CMK (cell line): ENCODE data around the gene KCNG1.
"Not testable (repeated sequence)": the region's sequence is repeated elsewhere in the genome, so short reads cannot be mapped to it uniquely, and the experiment has no call there.

Source experiments
- DNase-seq: peaks from one replicate; pipeline ENCODE4 v3.0.0-alpha.2; 2010; ENCODE audit warnings: low read depth

Gene KCNG1

DNA sequence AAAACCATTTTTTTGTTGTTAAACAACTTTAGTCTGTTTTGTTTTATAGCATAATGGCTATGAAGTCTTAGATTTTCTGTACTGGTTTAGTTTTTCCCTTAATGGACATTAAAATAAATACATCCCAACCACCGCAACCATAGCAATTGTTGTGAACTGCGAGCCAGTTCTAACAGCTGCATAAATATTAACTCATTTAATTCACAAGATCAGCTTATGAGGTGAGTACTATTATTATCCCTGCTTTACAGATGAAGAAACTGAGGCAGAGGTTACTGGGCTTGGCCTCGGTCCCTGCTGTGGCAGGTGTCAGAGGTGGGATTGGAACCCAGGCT, 41.2 kb downstream of the KCNG1 start:
- DNase-seq: no peak

DNA sequence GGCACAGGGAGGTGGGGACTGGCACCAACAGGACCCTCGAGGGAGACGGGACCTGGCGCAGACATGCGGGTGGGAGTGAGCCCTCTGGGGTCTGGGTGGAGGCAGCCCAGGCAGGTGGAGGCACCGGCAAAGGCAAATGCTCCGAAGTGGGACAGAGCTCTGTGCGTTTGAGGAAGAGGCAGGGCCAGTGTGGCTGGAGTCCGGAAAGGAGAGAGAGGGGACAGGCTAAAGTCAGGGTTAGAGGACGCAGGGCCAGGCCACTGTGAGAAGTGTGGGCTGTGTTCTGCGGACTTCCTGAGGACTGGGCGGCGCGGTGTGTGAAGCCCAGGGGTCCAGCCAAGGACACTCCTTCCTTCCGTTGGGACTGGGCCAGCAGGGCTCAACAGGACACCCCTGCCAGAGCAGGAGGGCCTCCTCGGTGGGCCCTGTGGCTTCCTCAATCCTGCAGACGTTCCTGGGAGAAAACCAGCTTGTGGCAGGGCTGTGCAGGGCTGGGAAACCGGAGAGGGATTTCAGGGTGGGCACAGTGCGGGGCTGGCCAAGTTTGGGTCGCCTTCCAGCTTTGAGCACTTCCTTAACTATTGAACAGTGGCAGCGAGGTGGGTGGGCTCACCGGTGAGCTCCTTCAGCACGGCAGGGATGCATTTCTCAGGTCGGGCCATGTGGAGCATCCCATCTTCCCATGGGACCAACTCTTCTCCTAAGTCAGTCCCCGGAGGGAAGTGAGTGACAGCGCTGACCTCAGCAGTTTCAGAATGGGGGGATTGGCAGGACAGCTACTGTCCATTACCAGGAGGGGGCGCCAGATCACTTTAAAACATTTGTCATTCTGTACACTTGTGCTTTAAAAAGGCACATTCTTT, 41.8 kb downstream of the KCNG1 start:
- peak; percentile 21 for DNase-seq

DNA sequence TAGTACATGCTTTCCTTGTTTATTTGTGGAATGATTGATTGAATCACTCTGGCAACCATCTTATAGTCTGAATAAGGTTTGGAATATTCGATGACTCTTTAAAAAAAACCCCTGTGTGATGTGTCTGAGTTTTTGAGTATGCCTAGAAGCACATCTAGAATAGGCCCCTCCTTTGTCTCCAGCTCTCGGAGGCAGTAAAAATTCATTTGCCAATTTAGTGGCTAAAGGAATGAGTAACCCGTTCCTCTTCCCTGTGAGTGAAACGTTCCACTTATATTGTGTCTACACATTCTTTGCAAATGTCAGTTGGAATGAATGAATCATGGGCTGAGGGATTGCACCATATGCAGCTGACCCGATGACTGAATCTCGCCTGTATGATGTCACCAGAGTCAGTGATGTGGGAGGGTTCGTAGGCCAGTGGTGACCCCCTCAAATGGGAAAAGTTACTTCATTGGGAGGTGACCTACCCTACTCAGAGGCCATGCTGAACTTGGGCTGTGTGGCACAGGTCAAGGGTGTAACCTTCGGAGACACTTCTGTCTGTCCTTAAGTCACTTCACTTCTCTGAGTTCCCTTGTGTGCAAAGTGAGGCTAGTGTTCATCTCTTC, 42.7 kb downstream of the KCNG1 start:
- DNase-seq: no peak

DNA sequence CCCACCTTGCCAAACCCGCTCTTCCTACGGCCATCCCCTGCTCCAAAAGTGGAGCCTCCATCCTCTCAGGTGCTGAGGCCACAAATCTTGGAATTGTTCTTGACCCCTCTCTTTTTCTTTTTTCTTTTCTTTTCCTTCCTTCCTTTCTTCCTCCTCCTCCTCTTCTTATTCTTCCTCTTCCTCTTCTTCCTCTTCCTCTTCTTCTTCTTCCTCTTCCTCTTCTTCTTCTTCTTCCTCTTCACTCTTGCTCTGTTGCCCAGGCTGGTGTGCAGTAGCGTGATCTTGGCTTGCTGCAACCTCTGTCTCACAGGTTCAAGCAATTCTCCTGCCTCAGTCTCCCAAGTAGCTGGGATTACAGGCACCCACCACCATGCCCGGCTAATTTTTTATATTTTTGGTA, 44.4 kb downstream of the KCNG1 start:
- DNase-seq: not testable (repeated sequence)

DNA sequence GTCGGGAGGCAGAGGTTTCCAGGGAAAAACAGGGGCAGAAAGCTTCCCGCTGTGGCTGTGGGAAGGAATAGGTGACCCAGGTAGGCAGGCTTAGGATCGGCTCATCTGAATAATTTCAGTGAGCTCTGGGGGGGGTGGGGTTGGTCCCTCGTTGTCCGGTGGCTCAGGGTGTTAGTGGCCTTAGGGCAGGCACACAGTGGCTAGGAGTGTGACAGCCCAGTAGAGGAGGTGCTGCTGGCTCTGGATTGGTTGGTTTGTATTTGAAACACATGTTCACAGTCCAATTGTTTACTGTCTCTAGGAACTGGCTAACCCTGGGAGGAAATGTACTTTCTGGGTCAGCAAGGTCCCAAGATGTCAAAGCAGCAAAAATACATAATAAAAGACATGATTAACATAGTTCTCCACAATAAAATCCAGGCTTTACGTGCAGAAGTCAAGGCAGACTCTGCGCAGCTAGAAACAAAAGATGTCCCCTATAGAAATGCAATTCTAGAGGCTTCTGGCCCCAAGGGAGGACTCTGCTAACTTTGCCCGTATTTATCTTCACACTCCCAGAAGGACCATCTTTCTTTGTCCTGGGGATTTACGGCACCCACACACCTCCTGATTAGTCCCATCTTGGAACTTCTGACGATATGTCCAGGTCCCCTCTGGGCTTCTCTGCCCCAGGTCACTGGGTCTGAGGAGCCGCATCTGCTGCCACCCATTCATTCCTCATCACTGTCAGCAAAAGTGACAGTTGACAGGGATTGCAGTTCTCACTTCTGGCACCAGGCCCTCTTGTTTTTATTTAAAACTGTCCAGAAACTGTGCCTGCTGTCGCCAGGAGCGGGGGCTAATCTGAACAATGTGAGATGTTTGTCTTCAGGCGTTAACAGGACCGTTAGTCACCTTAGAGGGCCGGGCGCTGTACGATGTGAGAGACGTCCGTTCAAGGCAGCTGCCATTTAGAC, 45.6 kb downstream of the KCNG1 start:
- no peak for DNase-seq

DNA sequence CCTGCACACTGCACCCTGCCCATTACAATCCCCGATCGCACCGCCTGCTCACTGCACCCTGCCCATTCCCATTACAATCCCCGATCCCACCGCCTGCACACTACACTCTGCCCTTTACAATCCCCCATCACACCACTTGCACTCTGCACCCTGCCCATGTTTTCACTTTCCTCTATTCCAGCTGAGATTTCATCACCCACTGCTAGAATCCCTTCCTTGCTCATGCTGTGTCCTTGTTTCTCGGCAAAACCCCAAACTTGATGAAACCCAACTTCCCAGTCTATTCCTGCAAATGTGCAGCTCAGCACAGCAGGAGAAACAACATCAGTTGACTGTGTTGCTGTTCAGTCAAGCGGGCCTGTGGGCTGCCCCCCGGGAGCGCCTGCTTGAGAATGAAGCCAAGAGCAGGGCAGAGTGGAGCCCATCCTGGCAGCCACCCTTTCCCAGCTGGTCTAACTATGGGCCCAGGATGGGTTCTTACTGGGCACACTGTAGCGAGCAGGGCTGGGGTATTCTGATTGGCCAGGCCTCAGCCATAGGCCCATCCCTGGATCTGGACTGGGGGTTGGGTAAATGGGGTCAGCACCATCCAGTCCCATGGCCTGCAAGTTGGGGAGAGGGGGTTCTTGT, 47.1 kb downstream of the KCNG1 start:
- no peak for DNase-seq

DNA sequence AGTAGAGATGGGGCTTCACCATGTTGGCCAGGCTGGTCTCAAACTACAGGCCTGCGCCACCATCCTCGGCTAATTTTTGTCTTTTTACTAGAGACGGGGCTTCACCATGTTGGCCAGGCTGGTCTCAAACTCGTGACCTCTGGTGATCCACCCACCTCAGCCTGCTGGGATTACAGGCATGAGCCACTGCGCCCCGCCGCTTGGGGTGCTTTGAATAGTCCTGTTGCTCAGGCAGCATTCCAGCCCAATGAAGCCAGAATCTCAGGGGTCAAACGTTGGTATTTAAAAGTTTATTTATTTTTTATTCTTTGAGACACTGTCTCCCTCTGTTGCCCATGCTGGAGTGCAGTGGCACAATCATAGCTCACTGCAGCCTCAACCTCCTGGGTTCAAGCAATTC, 53.0 kb downstream of the KCNG1 start:
- DNase-seq: no peak

DNA sequence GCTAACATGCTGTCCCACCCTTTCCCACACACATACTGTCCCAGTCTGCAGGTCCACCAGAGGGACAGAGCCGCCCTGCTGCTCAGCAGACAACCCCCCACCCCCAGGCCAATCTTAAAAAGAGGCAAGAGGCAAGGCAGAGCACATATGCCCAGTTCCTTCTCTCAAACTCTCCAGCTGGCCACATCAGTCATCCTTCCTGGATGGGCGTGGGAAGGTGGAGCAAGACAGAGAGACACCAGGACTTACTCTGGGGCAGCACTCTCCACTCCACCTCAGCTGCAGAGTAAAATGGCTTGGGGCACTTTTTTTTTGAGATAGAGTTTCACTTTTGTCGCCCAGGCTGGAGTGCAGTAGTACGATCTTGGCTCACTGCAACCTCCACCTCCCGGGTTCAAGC, 53.5 kb downstream of the KCNG1 start:
- no peak for DNase-seq

DNA sequence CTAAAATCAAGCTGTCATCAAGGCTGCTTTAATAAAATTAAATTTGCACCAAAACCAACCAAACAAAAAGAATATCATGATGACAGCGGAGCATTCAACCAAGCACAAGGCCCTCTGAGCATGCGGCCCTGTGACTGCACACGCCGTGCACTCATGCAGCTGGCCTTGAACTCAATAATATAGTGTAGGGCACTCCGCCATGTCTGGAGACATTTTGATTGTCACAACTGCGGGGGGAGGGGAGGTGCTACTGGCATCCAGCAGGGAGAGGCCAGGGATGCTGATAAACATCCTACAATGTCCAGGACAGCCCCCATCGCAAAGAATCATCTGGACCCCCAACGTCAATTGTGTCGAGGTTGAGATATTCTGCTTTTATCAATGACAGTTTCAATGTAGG, 54.6 kb downstream of the KCNG1 start:
- no peak for DNase-seq

DNA sequence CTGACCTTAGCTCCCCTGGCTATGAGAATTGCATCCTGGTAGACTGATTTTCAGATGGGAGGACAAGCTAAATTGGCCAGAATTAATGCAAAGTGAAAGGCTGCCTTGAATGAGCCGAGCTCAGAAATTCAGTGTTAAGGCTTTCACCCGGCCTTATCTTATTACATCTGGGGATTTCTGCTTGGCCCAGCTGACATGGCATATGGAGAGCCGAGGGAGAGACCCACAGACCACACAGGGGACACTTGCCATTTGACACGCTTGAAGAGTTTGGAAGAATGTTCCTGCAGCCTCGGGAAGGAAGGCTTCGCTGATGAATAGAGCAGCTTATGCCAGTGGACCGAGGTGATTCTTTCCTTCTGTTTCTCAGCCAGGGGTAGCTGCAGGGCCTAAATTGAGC, 55.3 kb downstream of the KCNG1 start:
- no peak for DNase-seq

DNA sequence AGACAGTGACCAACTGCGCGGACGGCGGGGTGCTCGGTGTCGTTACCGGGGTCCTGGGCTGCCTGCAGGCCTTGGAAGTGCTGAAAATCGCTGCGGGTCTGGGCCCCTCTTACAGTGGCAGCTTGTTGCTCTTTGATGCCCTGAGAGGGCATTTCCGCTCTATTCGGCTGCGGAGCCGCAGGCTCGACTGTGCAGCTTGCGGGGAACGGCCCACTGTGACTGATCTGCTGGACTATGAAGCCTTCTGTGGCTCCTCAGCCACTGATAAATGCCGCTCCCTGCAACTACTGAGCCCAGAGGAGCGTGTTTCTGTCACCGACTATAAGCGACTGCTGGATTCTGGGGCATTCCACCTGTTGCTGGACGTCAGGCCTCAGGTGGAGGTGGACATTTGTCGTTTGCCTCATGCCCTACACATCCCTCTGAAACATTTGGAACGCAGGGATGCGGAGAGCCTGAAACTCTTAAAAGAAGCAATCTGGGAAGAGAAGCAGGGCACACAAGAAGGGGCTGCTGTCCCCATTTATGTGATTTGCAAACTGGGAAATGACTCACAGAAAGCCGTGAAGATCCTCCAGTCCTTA, 63.3 kb downstream of the KCNG1 start:
- no peak for DNase-seq

DNA sequence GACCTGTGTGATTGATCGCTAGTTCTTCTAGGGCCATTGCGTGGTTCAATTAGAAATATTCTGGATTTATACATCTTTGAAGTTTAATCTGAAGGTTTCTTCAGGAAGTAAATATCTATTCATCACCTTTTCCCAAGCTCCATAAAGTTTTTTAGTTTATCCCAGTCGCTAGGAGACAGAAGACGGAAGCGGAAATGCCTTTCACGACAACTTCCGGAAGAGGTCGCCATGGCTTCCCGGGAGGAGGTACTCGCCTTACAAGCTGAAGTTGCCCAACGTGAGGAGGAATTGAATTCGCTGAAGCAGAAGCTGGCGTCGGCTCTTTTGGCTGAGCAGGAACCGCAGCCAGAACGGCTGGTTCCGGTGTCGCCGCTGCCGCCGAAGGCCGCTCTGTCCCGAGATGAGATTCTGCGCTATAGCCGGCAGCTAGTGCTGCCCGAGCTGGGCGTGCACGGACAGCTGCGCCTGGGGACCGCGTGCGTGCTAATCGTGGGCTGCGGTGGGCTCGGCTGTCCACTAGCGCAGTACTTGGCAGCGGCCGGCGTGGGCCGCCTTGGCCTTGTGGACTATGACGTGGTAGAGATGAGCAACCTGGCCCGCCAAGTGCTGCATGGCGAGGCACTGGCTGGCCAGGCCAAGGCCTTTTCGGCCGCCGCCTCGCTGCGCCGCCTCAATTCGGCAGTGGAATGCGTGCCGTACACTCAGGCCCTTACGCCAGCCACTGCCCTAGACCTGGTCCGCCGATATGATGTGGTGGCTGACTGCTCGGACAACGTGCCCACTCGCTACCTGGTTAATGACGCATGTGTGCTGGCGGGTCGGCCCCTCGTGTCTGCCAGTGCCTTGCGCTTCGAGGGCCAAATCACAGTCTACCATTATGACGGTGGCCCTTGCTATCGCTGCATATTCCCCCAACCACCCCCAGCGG, 64.0 kb downstream of the KCNG1 start, which contains the start of gene MOCS3:
TSS of gene MOCS3 (plus strand) at position 204 of the 928 bp plus-strand sequence. CDS start at position 229, 25 bp downstream.
- DNase-seq: peak; percentile 90

DNA sequence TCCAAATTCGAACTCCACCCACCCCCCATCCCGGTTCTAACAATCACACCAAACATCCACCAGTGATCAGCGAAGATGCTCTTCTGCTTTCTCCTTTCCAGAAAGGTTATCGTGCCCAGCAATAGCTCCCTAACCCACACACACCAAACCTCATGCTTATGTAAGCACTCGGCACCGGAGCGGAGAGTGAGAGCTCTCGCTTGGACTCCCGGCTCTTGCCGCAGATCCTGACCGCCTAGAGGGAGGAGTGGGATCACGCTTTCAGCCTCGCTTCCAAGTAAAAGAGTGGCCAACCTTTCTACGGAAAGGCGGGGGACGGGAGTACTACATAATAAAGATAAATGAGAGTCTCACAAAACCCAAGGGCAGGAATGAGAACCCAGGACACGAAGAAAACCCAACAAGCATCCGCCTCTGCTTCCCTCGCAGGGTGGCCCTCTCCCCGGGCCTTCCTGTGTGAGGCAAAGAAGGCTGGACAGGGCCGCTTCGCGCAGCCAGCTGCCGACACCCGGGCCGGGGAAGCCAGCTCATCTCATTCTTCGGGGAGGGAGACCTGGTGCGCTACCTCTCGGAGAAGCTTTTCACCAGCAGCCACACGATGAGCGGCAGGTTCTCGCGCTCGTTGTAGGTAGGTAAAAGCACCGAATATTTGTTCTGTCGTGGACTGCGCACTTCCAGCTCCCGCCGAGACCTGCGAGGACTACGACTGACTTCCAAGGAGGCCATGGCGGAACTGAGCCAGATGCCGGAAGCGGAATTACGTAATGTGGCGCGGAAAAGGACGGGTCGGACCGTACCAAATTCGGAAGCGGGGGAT, 64.9 kb downstream of the KCNG1 start, which contains the start of gene DPM1:
TSS of gene DPM1 (minus strand) at position 735 of the 817 bp plus-strand sequence. CDS start at position 726, 9 bp downstream.
- DNase-seq: peak; percentile 83

DNA sequence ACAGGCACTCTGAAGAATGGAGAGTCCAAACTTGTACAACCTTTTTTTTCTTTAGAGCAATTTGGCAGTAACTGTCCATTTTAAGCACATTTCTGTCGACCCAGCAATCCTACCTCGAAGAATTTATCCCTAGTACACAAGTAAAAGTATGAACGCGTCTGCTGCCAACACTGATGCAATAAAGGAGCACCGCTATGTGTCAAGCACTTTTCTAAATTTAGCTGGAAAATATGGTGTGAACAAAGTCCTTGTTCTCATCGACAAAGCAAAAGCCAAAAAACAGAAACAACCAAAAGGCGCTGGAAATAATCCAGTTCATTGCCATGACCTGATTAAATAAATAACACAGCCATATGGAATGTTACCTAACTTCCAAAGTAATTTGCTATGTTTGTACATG, 65.6 kb downstream of the KCNG1 start:
- no peak for DNase-seq

DNA sequence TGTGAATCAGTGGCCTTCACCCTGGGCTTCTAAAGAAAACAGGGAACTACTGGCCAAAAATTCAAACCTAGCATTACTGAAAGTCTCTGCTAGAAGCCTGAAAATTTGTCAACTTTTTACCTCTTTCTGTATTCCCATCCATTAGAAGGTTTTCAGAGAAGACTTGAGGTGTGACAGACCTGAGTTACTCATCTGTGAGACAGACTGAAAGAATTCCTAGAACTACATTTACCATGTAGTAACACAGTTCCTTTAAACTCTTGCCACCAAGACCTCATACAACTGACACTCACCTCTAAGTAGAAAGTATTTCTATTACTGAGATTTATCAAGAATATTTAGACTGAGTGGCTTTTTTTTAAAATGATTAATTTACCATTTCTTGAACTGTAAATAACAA, 69.1 kb downstream of the KCNG1 start:
- DNase-seq: no peak
